ENCODE measurements around the gene CACNA2D3.

DNA sequence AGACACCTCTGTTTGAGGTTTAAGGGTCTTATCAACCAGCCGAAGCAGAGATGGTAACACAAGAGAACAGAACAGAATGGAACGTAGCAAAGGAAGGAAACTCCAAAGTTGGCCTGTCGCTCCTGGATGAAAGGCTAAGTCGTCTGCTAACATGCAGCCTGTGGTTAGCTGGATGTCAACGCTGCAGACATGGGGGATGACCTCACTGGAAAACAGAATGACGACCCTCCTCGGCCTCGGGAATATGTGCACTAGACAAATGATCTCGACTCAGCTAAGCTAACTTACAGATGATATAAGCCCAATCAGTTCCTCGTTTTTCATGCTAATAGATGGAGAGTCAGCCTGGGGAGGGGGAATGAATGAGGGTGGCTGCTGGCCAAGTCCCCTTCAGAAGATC is 983.3 kb downstream of the CACNA2D3 start:
- TF ChIP-seq FOXP2 (optimal IDR thresholded peaks at IDR 0.05; ENCODE audit: borderline replicate concordance, extremely low read depth, extremely low read length, insufficient read depth) = no peak
- TF ChIP-seq POLR2AphosphoS5 (IDR thresholded peaks at IDR 0.05; ENCODE audit: low read depth, low read length) = no peak
- no peak for TF ChIP-seq TAF1 (IDR thresholded peaks at IDR 0.05; ENCODE audit: borderline replicate concordance, insufficient read depth, low read length)
